Stimulated activated CD8-positive, alpha-beta memory T cell treated with anti-CD3 and anti-CD28 coated beads, Interleukin-7, amount 100 ng/mL, for 4 hours (primary cell): ENCODE results near the gene NPIPA7.
"Not testable (repeated sequence)": the region's sequence is repeated elsewhere in the genome, so short reads cannot be mapped to it uniquely, and the experiment has no call there.

Source experiments
- DNase-seq, 2 donors: peaks; one replicate each; pipeline ENCODE4 v3.0.0-alpha.2; 2020; ENCODE audit warnings: low read depth in 2 of 2

Gene NPIPA7

DNA sequence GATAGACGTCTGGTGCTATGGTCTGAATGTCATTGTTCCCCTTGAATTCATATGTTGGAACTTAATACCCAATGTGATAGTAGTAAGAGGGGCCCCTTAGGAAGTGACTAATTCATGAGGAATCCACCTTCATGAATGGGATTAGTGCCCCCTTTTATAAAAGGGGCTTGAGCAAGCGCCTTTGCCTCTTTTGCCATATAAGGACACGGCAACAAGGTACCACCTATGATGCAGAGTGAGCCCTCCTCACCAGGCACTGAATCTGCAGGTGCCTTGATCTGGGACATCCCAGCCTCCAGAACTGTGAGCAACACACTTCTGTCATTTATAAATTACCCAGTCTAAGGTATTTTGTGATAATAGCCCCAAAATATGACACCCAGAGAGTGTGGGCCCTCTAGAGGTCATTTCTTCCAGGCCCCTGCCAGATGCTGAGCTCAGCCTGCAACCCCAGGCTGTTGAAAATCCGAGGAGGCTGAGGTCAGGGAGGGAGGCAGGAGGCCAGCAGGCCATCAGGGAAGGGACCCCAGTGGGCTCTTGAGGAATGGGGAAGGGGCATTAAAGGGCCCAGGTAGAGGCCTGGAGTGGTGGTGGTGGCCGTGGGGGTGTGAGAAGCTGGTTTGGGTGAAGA lies 39.1 kb downstream of the NPIPA7 start:
- not testable (repeated sequence) for DNase-seq

- not testable (repeated sequence) for DNase-seq
Measured at GRCh38 chr16:16420515-16420914, 41.6 kb downstream of the NPIPA7 start.

GRCh38 chr16:16425146-16425545 lies 46.2 kb downstream of the NPIPA7 start:
- DNase-seq: not testable (repeated sequence)

DNA sequence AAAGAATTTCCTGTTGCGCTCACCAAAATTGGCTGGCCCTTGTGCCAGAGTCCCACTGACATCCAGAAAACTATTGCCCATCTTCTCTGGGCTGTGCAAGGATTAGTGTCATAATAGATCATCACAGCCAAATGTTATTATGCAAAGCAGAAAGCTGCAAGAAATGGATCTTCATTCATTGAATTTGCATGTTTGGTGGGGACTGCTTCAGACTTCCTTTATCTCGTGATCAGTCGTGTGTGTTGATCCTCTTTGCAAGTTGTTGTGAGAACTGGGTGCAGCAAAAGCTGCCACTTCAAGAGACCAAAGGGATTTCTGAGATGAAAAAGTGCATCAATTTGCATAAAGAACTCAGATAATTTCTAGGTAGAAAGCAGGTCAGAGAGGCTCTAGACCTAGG lies 52.2 kb downstream of the NPIPA7 start:
- DNase-seq: not testable (repeated sequence)

- DNase-seq: not testable (repeated sequence)
Measured at GRCh38 chr16:16434711-16435110, 55.8 kb downstream of the NPIPA7 start.

GRCh38 chr16:16441401-16441800 lies 62.5 kb downstream of the NPIPA7 start:
- DNase-seq: not testable (repeated sequence)
